H1 (cell line): ENCODE results near the gene WDR48. TPM values are rescaled to one million over a fixed set of nuclear protein-coding genes. Genes with fewer than 3 reads are reported as not detected.

Source experiments
- CTCF ChIA-PET: fragments of 300-600 bp; sonication (Branson Sonifier 250); formaldehyde crosslinking; loops from one replicate; lab custom pipeline; 2021; ENCODE audit not compliant: partially characterized antibody; lab: Charles Lee
- POLR2A ChIA-PET: fragments of 300-600 bp; sonication (Branson Sonifier 250); formaldehyde crosslinking; loops from one replicate; lab custom pipeline; 2021; ENCODE audit warnings: inconsistent platforms; ENCODE audit not compliant: partially characterized antibody; lab: Charles Lee
- DNase-seq, 2 experiments: peaks; one replicate each; pipeline versions ENCODE4 v3.0.0 to v3.0.0-alpha.2; 2010 to 2022; ENCODE audit warnings: low spot score in 2 of 2, low read depth in 1 of 2, mixed read lengths in 1 of 2
- FAIRE-seq: peaks from 2 replicates; lab custom pipeline; 2011; peaks lifted over from hg19 to GRCh38; lab: Jason Lieb, UNC
- H2AFZ ChIP-seq: 2 replicates; pipeline ENCODE4 v1.8.1; 2012; ENCODE audit warnings: low read length, inconsistent platforms
- H2AK5ac ChIP-seq: 2 replicates; pipeline ENCODE4 v1.6.1; 2013; ENCODE audit warnings: low read depth, low read length
- H2BK120ac ChIP-seq: replicated peaks from 2 replicates; pipeline ENCODE3; 2013; ENCODE audit warnings: low read depth, low read length, inconsistent platforms
- H2BK12ac ChIP-seq: 2 replicates; pipeline ENCODE4 v1.6.1; 2013; ENCODE audit warnings: low read depth, low read length
- H2BK15ac ChIP-seq: 2 replicates; pipeline ENCODE4 v1.6.1; 2013; ENCODE audit warnings: low read length
- H2BK20ac ChIP-seq: 2 replicates; pipeline ENCODE4 v1.6.1; 2013; ENCODE audit warnings: low read length
- H2BK5ac ChIP-seq: 2 replicates; pipeline ENCODE4 v1.6.1; 2013; ENCODE audit warnings: low read depth, low read length
- H3K14ac ChIP-seq: 2 replicates; pipeline ENCODE4 v1.6.1; 2013; ENCODE audit warnings: inconsistent platforms; ENCODE audit not compliant: insufficient read length
- H3K18ac ChIP-seq: 2 replicates; pipeline ENCODE4 v1.6.1; 2013; ENCODE audit warnings: low read length; ENCODE audit errors: extremely low read depth
- H3K23ac ChIP-seq: 2 replicates; pipeline ENCODE4 v1.6.1; 2013; ENCODE audit warnings: inconsistent platforms; ENCODE audit not compliant: insufficient read length
- H3K23me2 ChIP-seq: 2 replicates; pipeline ENCODE4 v1.6.1; 2013; ENCODE audit warnings: low read depth, low read length
- H3K27ac ChIP-seq: 2 replicates; pipeline ENCODE4 v1.6.1; 2011; ENCODE audit warnings: low read depth, low read length, inconsistent platforms
- H3K27me3 ChIP-seq, 4 experiments: replicated peaks in 1 of 4; 1 replicate in 1 of 4; 2 replicates in 3 of 4; pipeline versions ENCODE4 v1.6.1 to v1.8.1; 2011 to 2013; ENCODE audit warnings: low read length in 3 of 4, mild to moderate bottlenecking in 3 of 4, inconsistent platforms in 2 of 4, mixed read lengths in 2 of 4, moderate library complexity in 1 of 4; ENCODE audit not compliant: control insufficient read depth in 3 of 4, insufficient read depth in 3 of 4; ENCODE audit errors: extremely low read depth in 1 of 4
- H3K36me3 ChIP-seq, 4 experiments: 2 replicates each; pipeline versions ENCODE4 v1.6.1 to v1.8.1; 2011 to 2013; ENCODE audit warnings: mild to moderate bottlenecking in 4 of 4, low read length in 3 of 4, moderate library complexity in 2 of 4, control low read depth in 1 of 4, inconsistent platforms in 1 of 4; ENCODE audit not compliant: insufficient read depth in 4 of 4, control insufficient read depth in 2 of 4
- H3K4ac ChIP-seq: replicated peaks from 2 replicates; pipeline ENCODE3; 2013; ENCODE audit warnings: low read length, low read depth, mixed read lengths, inconsistent platforms; ENCODE audit not compliant: insufficient read length
- H3K4me1 ChIP-seq, 4 experiments: replicated peaks in 1 of 4; 1 replicate in 1 of 4; 2 replicates in 3 of 4; pipeline versions ENCODE4 v1.6.1 to v1.8.1; 2011 to 2013; ENCODE audit warnings: low read length in 3 of 4, inconsistent platforms in 2 of 4, mixed read lengths in 1 of 4; ENCODE audit not compliant: insufficient read depth in 4 of 4, control insufficient read depth in 3 of 4
- H3K4me2 ChIP-seq, 2 experiments: 2 replicates each; pipeline versions ENCODE4 v1.6.1 to v1.8.1; 2011 to 2013; ENCODE audit warnings: low read depth in 2 of 2, low read length in 2 of 2, control low read depth in 1 of 2, inconsistent platforms in 1 of 2, mild to moderate bottlenecking in 1 of 2; ENCODE audit not compliant: insufficient read depth in 1 of 2
- H3K4me3 ChIP-seq, 4 experiments: fragments of 200-600, 300-600 bp in 1 of 4; sonication (generic), shearing (Covaris generic), sonication (Bioruptor Twin) in 1 of 4; 2 replicates each; pipeline versions ENCODE4 v1.5.1 to v1.8.1; 2011 to 2016; ENCODE audit warnings: low read length in 4 of 4, low read depth in 3 of 4, control low read depth in 2 of 4, inconsistent platforms in 2 of 4, mild to moderate bottlenecking in 2 of 4, mixed read lengths in 1 of 4, moderate library complexity in 1 of 4; ENCODE audit not compliant: insufficient read depth in 2 of 4; ENCODE audit errors: extremely low read depth in 1 of 4
- H3K56ac ChIP-seq: replicated peaks from 2 replicates; pipeline ENCODE3; 2013; ENCODE audit warnings: low read depth, mild to moderate bottlenecking, mixed read lengths, low read length, inconsistent platforms; ENCODE audit not compliant: insufficient read length
- H3K79me1 ChIP-seq: 2 replicates; pipeline ENCODE4 v1.6.1; 2013; ENCODE audit warnings: low read depth, low read length, control low read depth
- H3K79me2 ChIP-seq, 2 experiments: 2 replicates each; pipeline versions ENCODE4 v1.6.1 to v1.8.1; 2012 to 2013; ENCODE audit warnings: low read length in 2 of 2, mild to moderate bottlenecking in 2 of 2, inconsistent platforms in 1 of 2; ENCODE audit not compliant: insufficient read depth in 2 of 2, control insufficient read depth in 1 of 2
- H3K9ac ChIP-seq, 4 experiments: replicated peaks in 1 of 4; 1 replicate in 1 of 4; 2 replicates in 3 of 4; pipeline versions ENCODE4 v1.6.1 to v1.8.1; 2011 to 2013; ENCODE audit warnings: low read depth in 3 of 4, low read length in 3 of 4, control low read depth in 2 of 4, mild to moderate bottlenecking in 2 of 4, moderate library complexity in 2 of 4, inconsistent platforms in 1 of 4; ENCODE audit errors: extremely low read depth in 1 of 4
- H3K9me3 ChIP-seq, 2 experiments: 2 replicates each; pipeline versions ENCODE4 v1.6.1 to v1.8.1; 2012 to 2013; ENCODE audit warnings: mild to moderate bottlenecking in 2 of 2, moderate library complexity in 2 of 2, control low read depth in 1 of 2, inconsistent platforms in 1 of 2, low read depth in 1 of 2, low read length in 1 of 2, mixed read lengths in 1 of 2; ENCODE audit not compliant: insufficient read depth in 2 of 2
- H4K20me1 ChIP-seq, 2 experiments: replicated peaks in 1 of 2; 2 replicates each; pipeline versions ENCODE3 to v1.8.1; 2011 to 2013; ENCODE audit warnings: inconsistent platforms in 2 of 2, low read length in 2 of 2, mild to moderate bottlenecking in 1 of 2; ENCODE audit not compliant: insufficient read depth in 2 of 2, control insufficient read depth in 1 of 2
- H4K5ac ChIP-seq: 2 replicates; pipeline ENCODE4 v1.6.1; 2013; ENCODE audit warnings: low read length, low read depth, mixed read lengths, inconsistent platforms; ENCODE audit not compliant: insufficient read length
- H4K8ac ChIP-seq: 2 replicates; pipeline ENCODE4 v1.8.0; 2013; ENCODE audit warnings: mild to moderate bottlenecking, moderate library complexity, low read length, inconsistent platforms; ENCODE audit not compliant: insufficient read depth; ENCODE audit errors: extremely low read depth
- H4K91ac ChIP-seq: replicated peaks from 2 replicates; pipeline ENCODE3; 2013; ENCODE audit warnings: low read length, mixed read lengths, inconsistent platforms; ENCODE audit not compliant: insufficient read length
- CHD2 ChIP-seq: IDR thresholded peaks from 2 replicates; pipeline ENCODE4 v1.6.1; 2012; ENCODE audit warnings: low read length, improper control_type of control experiment
- POLR2A ChIP-seq, 2 experiments: IDR thresholded peaks; 1 replicate in 1 of 2; 2 replicates in 1 of 2; pipeline ENCODE4 v1.6.1; 2011; ENCODE audit warnings: low read depth in 2 of 2, low read length in 2 of 2, mild to moderate bottlenecking in 2 of 2; ENCODE audit errors: control extremely low read depth in 1 of 2
- WGBS, 2 experiments: shearing (Covaris generic) in 1 of 2; methylation state at CpG; one replicate each; pipeline versions ENCODE4 v1.1.6 to v1.1.7; 2013 to 2015; ENCODE audit warnings: low lambda C conversion rate in 2 of 2, mixed read lengths in 2 of 2, inconsistent platforms in 1 of 2, low coverage in 1 of 2, missing lambda C conversion rate in 1 of 2; ENCODE audit not compliant: insufficient replicate concordance in 2 of 2, insufficient coverage in 1 of 2, insufficient read length in 1 of 2; ENCODE audit errors: extremely low coverage in 1 of 2, missing lambda C conversion rate in 1 of 2; 5-methylcytosine and 5-hydroxymethylcytosine counted together
- polyA plus RNA-seq, 7 experiments: library from polyadenylated mRNA; depleted of rRNA in 3 of 7; stranded (reverse) in 5 of 7; unstranded in 2 of 7; fragments of >200 nt in 5 of 7; fragments of 200-250 nt in 2 of 7; gene quantifications; 1 replicate in 5 of 7; 2 replicates in 1 of 7; 4 replicates in 1 of 7; pipeline versions ENCODE4 v1.2.1 to v1.2.3, GENCODE V29; 2011 to 2013; ENCODE audit warnings: missing spikeins in 2 of 7, mixed read lengths in 2 of 7
- total RNA-seq: library from RNA; stranded (reverse); fragmentation: NEBNext Ultra II Directional; extraction: Animal tissue kit (Norgen Biotek cat#: 25700); gene quantifications from 2 replicates; pipeline ENCODE4 v1.2.1, GENCODE V29; 2021

Gene WDR48
- total and polyA plus RNA-seq, 2 of the 8 experiments (the other 6 are each of a cell fraction or from before 2014, with no cell fraction given), result 21.2 to 54.1 TPM

GRCh38 chr3:39075910-39076309 lies 24.1 kb downstream of the WDR48 start:
- no peak overlapping the region for H4K91ac ChIP-seq
- no peak overlapping the region for H2AK5ac ChIP-seq
- H3K27me3 ChIP-seq, result no peaks in the 10 kb centered on the region
- CTCF ChIA-PET, result interaction anchor here (0.7 to 1.6 kb wide), 3 partner anchors 51 to 76 kb away, joined by 3 to 5 read pairs (median 3); no protein-coding TSS in a partner anchor
- POLR2A ChIA-PET, result no interaction called here
- H3K79me1 ChIP-seq, result no peaks in the 10 kb centered on the region
- no peaks in the 10 kb centered on the region for H3K4me1 ChIP-seq
- H2BK5ac ChIP-seq, result no peak overlapping the region
- no peak overlapping the region for H4K5ac ChIP-seq
- H3K4me2 ChIP-seq, result no peak overlapping the region
- no peak overlapping the region for H3K4me3 ChIP-seq
- no peak overlapping the region for H3K4ac ChIP-seq
- no peak overlapping the region for H2AFZ ChIP-seq
- no peak overlapping the region for H4K8ac ChIP-seq
- peaks cover 0 to 3% of the 10 kb centered on the region in 2 experiments for H4K20me1 ChIP-seq
- no peak overlapping the region for H3K14ac ChIP-seq
- peaks cover 7 to 54% (median 49%) of the 10 kb centered on the region in 4 experiments for H3K36me3 ChIP-seq
- DNase-seq, result no peak
- no peaks in the 10 kb centered on the region for H3K23me2 ChIP-seq
- H3K18ac ChIP-seq, result no peak overlapping the region
- H2BK12ac ChIP-seq, result no peak overlapping the region
- WGBS, 2 experiments, result 92% methylated on average over 10 of the region's 10 CpGs; no CpG with 5 or more reads in 1 of the 2 experiments
- H3K9me3 ChIP-seq, result no peaks in the 10 kb centered on the region
- H3K23ac ChIP-seq, result no peak overlapping the region
- TF ChIP-seq CHD2, result no peak
- TF ChIP-seq POLR2A (IDR thresholded peaks at IDR 0.05; ENCODE audit: control extremely low read depth in 1 of 2, low read depth in 2 of 2, low read length in 2 of 2), result no peak
- TF ChIP-seq, all 59 proteins: peak for 0
- Histone ChIP-seq H3K27ac (no peak overlapping the region), H2BK15ac (no peak overlapping the region), H3K9ac (no peak overlapping the region), H2BK20ac (no peak overlapping the region), H2BK120ac (no peak overlapping the region), H3K79me2 (no peaks in the 10 kb centered on the region), H3K56ac (no peak overlapping the region)
- no peak for FAIRE-seq
